ENCODE results near the gene TRIM3. TPM values are rescaled to one million over a fixed set of nuclear protein-coding genes. Genes with fewer than 3 reads are reported as not detected.

TRIM3 gene
- total RNA-seq, 4 donors from 2014 or later, result 19.9 to 31.7 (median 23.7) TPM

DNA sequence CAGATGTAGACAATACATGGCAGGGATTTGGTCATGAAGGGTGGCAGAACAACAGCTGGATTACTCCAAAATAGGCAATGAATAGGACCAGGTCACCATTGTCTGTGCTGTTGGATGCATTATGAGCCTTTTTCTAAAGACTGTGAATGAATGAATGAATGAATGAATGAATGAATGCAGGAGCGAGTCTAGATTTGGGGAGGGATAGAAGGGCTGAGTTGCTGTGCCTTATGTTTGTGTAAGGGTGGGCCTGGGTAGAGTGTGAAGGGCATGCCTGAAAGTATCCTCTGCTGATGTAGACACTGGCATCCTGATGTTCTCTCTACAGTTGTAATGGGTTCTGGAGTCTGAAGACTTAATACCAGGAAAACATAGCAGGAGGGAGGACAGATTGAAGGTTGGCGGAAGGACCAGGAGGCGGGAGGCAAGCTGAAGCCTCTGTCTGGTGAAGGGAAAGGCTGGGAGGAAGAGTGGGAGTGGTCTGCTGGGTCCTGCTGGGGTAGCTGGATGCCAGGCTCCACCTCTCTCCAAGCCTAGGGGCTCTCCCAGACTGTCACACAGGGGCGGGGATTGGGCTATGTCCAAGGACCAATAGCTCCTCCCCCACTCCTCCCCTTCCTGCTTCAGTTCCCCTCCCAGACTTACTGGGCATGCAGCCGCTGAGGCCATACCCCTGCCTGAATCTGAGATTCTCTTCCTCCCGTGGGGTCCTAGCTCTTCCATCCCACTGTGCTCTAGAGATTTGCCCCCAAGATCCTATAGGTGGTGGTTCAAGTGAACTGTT, 4.8 kb downstream of the TRIM3 start:
- H3K4me1 ChIP-seq, result peaks cover 0 to 52% (median 13%) of the 10 kb centered on the region in 3 donors
- TF ChIP-seq, protein P1, sequence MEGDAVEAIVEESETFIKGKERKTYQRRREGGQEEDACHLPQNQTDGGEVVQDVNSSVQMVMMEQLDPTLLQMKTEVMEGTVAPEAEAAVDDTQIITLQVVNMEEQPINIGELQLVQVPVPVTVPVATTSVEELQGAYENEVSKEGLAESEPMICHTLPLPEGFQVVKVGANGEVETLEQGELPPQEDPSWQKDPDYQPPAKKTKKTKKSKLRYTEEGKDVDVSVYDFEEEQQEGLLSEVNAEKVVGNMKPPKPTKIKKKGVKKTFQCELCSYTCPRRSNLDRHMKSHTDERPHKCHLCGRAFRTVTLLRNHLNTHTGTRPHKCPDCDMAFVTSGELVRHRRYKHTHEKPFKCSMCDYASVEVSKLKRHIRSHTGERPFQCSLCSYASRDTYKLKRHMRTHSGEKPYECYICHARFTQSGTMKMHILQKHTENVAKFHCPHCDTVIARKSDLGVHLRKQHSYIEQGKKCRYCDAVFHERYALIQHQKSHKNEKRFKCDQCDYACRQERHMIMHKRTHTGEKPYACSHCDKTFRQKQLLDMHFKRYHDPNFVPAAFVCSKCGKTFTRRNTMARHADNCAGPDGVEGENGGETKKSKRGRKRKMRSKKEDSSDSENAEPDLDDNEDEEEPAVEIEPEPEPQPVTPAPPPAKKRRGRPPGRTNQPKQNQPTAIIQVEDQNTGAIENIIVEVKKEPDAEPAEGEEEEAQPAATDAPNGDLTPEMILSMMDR (IDR thresholded peaks at IDR 0.05), result no peak
- TF ChIP-seq POLR2A (IDR thresholded peaks at IDR 0.05) (no peak), POLR2AphosphoS5 (IDR thresholded peaks at IDR 0.05) (no peak), EP300 (IDR thresholded peaks at IDR 0.05) (no peak)
- peak; percentile 84 for ATAC-seq
- H3K27me3 ChIP-seq, result no peaks in the 10 kb centered on the region
- H3K9me3 ChIP-seq, result no peaks in the 10 kb centered on the region
- WGBS, 2 donors (ENCODE audit: low coverage in 1 of 2), result 10 to 28% methylated on average over 6 of the region's 6 CpGs
- no peak overlapping the region for H3K4me3 ChIP-seq
- peaks cover 0 to 28% of the 10 kb centered on the region in 2 donors for H3K36me3 ChIP-seq
- H3K27ac ChIP-seq, result peak overlapping the region; percentile 6 to 66 (median 56)

DNA sequence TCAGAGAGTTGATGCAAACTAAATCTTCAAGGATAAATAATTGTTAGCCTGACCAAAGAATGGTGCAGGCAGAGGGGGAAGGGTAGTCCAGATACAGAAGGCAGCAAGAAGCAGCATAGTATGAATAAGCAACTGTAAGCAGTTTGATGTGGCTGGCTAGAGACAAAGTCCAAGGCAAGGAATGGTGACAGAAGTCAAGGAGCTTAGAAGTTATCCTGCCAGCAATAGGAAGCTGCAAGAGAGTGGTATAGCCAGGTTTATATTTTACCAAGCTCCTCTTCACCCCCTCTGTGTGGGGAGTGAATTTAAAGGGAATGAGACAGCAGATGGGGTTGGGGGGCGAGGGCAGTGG, 14.7 kb downstream of the TRIM3 start:
- ATAC-seq, result no peak
- 86 to 100% methylated on average over 1 of the region's 1 CpG for WGBS, 2 donors (ENCODE audit: low coverage in 1 of 2)
- TF ChIP-seq, protein P1 (IDR thresholded peaks at IDR 0.05), result no peak
- no peak for TF ChIP-seq POLR2A (IDR thresholded peaks at IDR 0.05)
- TF ChIP-seq POLR2AphosphoS5 (IDR thresholded peaks at IDR 0.05), result no peak
- TF ChIP-seq EP300 (IDR thresholded peaks at IDR 0.05), result no peak

DNA sequence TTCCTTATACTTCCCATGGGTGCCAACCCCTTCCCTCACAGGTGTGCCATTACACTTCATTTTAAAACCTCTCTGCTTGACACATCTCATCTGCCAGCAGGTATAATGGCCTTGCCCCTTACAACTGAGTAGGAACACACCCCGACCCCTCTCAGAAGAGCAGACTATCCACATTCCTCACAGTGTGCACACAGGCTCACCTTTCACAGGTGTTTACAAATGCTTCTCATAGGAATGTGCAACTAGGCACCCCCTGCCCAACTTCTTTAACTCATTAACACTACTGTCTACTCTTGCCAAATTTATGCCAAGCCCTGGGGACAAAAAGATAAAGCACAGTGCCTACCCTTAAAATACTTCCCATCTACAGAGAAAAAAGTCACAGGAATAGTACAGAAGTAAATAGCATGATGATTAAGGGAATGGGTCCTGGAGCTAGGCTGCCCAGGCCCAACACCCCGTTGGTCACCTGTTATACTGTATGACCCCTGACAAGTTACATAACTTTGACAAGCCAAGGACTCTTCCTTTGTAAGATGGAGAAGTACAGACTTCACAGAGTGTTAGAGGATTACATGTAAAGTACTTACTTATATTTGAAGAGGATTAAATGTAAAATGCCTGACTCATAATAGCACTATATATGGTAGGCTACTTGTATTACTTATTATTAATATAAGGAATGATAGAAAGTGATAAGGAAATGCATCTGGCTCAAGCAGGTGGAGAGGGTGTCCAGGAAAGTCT, 15.2 kb downstream of the TRIM3 start:
- TF ChIP-seq POLR2AphosphoS5 (IDR thresholded peaks at IDR 0.05) (no peak), POLR2A (IDR thresholded peaks at IDR 0.05) (no peak), EP300 (IDR thresholded peaks at IDR 0.05) (no peak)
- TF ChIP-seq, protein P1 (IDR thresholded peaks at IDR 0.05), result no peak
- Histone ChIP-seq H3K27me3 (no peaks in the 10 kb centered on the region), H3K4me3 (no peak overlapping the region), H3K36me3 (peaks cover 0 to 95% of the 10 kb centered on the region in 2 donors), H3K9me3 (no peaks in the 10 kb centered on the region), H3K4me1 (no peaks in the 10 kb centered on the region), H3K27ac (no peak overlapping the region)
- 70 to 85% methylated on average over 1 to 2 of the region's 2 CpGs for WGBS, 2 donors (ENCODE audit: low coverage in 1 of 2)
- no peak for ATAC-seq

More for the DNA sequence above, 14.7 kb downstream of the TRIM3 start:
- Histone ChIP-seq H3K9me3 (no peaks in the 10 kb centered on the region), H3K27me3 (no peaks in the 10 kb centered on the region), H3K36me3 (peaks cover 0 to 95% of the 10 kb centered on the region in 2 donors), H3K27ac (no peak overlapping the region), H3K4me1 (no peaks in the 10 kb centered on the region), H3K4me3 (no peak overlapping the region)

DNA sequence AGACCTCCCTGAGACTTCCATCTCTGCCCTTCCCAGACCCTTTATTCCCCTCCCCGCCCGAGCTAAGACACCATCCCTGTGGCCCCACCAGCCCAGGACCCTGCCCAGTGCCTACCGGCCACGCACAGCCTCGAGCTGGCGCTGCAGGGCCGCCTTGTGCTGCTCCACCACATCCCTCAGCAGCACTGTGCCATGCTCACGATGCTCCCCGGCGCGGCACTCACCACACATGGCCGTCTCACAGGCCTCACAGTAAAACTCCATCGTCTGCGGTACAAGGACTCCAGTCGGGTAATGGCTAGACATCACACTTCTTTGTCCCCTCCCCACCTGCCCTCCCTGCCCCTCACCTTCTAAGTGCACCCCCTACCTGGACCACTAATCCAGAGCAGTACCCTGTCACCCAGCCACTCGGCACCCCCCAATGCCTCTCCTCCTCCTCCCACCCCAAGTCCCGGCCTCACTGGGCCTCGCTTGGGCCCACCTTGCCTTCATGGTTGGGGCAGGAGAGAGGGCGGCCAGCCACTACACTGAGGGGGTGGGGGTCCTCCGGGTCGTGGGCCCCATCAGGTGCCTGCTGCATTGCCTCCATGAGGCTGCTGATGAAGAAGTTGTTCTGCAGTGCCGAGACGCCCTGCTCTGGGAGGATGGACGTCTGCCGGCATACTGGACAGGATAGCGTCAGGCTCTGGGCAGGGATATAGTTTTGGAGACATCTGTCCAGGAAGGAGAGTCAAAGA, 16.0 kb downstream of the TRIM3 start:
- H3K36me3 ChIP-seq, result peaks cover 0 to 96% of the 10 kb centered on the region in 2 donors
- H3K27ac ChIP-seq, result no peak overlapping the region
- WGBS, 2 donors (ENCODE audit: low coverage in 1 of 2), result 84 to 100% methylated on average over 1 to 4 of the region's 26 CpGs
- H3K27me3 ChIP-seq, result no peaks in the 10 kb centered on the region
- no peak overlapping the region for H3K4me3 ChIP-seq
- ATAC-seq, result no peak
- no peaks in the 10 kb centered on the region for H3K4me1 ChIP-seq
- no peaks in the 10 kb centered on the region for H3K9me3 ChIP-seq
- TF ChIP-seq EP300 (IDR thresholded peaks at IDR 0.05) (no peak), POLR2AphosphoS5 (IDR thresholded peaks at IDR 0.05) (no peak), POLR2A (IDR thresholded peaks at IDR 0.05) (no peak)
- TF ChIP-seq, protein P1 (IDR thresholded peaks at IDR 0.05), result no peak
